ENCODE measurements around the gene OPHN1.

GRCh38 chrX:68183612-68184214, 249.6 kb downstream of the OPHN1 start:
- TF ChIP-seq POLR2A (IDR thresholded peaks at IDR 0.05; ENCODE audit: low read depth, low read length) (no peak), POLR2AphosphoS5 (IDR thresholded peaks at IDR 0.05; ENCODE audit: low read depth, low read length) (no peak)
